HepG2 (cell line): ENCODE results near the gene AURKA. TPM values are rescaled to one million over a fixed set of nuclear protein-coding genes. Genes with fewer than 3 reads are reported as not detected.

Experiments used
- BATF2 ChIP-seq: sonication (generic); formaldehyde crosslinking; IDR thresholded peaks from 2 replicates; pipeline ENCODE4 v1.8.0; 2022; ENCODE audit warnings: mild to moderate bottlenecking, missing genetic modification reagents, moderate library complexity
- DDIT3 ChIP-seq: sonication (generic); formaldehyde crosslinking; IDR thresholded peaks from 2 replicates; pipeline ENCODE4 v1.4.0; 2020; ENCODE audit warnings: mild to moderate bottlenecking, missing genetic modification reagents
- EHMT2 ChIP-seq: fragments of 200-600 bp; sonication (generic); IDR thresholded peaks from 2 replicates; pipeline ENCODE4 v1.7.0; 2017; ENCODE audit warnings: antibody characterized with exemption, low read depth, low read length, borderline replicate concordance
- FUBP1 ChIP-seq: sonication (generic); formaldehyde crosslinking; IDR thresholded peaks from 2 replicates; pipeline ENCODE4 v1.5.1; 2020; ENCODE audit warnings: missing genetic modification reagents, mild to moderate bottlenecking, borderline replicate concordance
- GATA4 ChIP-seq: sonication (generic); IDR thresholded peaks from 2 replicates; pipeline ENCODE4 v1.6.1; 2016; ENCODE audit warnings: antibody characterized with exemption, low read depth, borderline replicate concordance
- GMEB1 ChIP-seq: sonication (generic); formaldehyde crosslinking; IDR thresholded peaks from 2 replicates; pipeline ENCODE4 v1.5.1; 2020; ENCODE audit warnings: missing genetic modification reagents, mild to moderate bottlenecking, borderline replicate concordance
- KAT2B ChIP-seq: fragments of 150-350 bp; IDR thresholded peaks from 2 replicates; pipeline ENCODE4 v1.6.1; 2014; ENCODE audit warnings: low read depth, low read length, borderline replicate concordance
- KLF16 ChIP-seq, 2 experiments: sonication (generic) in 1 of 2; formaldehyde crosslinking in 1 of 2; IDR thresholded peaks; 2 replicates each; pipeline versions ENCODE4 v1.6.1 to v1.8.0; 2016 to 2023; ENCODE audit warnings: missing genetic modification reagents in 2 of 2, missing compliant biosample characterization in 1 of 2
- MIER2 ChIP-seq: IDR thresholded peaks from 2 replicates; pipeline ENCODE4 v1.6.1; 2016; ENCODE audit warnings: missing biosample characterization, missing genetic modification reagents
- MTERF4 ChIP-seq: sonication (generic); formaldehyde crosslinking; IDR thresholded peaks from 2 replicates; pipeline ENCODE4 v1.8.0; 2023; ENCODE audit warnings: mild to moderate bottlenecking, missing genetic modification reagents
- PAWR ChIP-seq: sonication (generic); formaldehyde crosslinking; IDR thresholded peaks from 2 replicates; pipeline ENCODE4 v1.4.0; 2020; ENCODE audit warnings: missing genetic modification reagents, mild to moderate bottlenecking, borderline replicate concordance
- POLR2AphosphoS2 ChIP-seq: IDR thresholded peaks from 2 replicates; pipeline ENCODE4 v1.6.1; 2011; ENCODE audit warnings: low read depth, low read length, improper control_type of control experiment
- PRDM15 ChIP-seq: sonication (generic); formaldehyde crosslinking; IDR thresholded peaks from 2 replicates; pipeline ENCODE4 v1.4.0; 2020; ENCODE audit warnings: missing genetic modification reagents
- REPIN1 ChIP-seq: sonication (generic); formaldehyde crosslinking; IDR thresholded peaks from 2 replicates; pipeline ENCODE4 v1.8.0; 2022; ENCODE audit warnings: missing genetic modification reagents, low read depth, mild to moderate bottlenecking, borderline replicate concordance
- SIX4 ChIP-seq: sonication (generic); formaldehyde crosslinking; IDR thresholded peaks from 2 replicates; pipeline ENCODE4 v1.4.0; 2020; ENCODE audit warnings: missing genetic modification reagents
- SSRP1 ChIP-seq: IDR thresholded peaks from 2 replicates; pipeline ENCODE4 v1.6.1; 2016; ENCODE audit warnings: control low read depth
- ZMAT3 ChIP-seq: sonication (generic); formaldehyde crosslinking; conservative IDR thresholded peaks from 2 replicates; pipeline ENCODE4 v1.7.0; 2021; ENCODE audit warnings: missing genetic modification reagents
- ZNF274 ChIP-seq: sonication (generic); formaldehyde crosslinking; IDR thresholded peaks from 2 replicates; pipeline ENCODE4 v1.5.1; 2020; ENCODE audit warnings: mild to moderate bottlenecking, missing genetic modification reagents
- ZNF431 ChIP-seq: sonication (generic); formaldehyde crosslinking; IDR thresholded peaks from 2 replicates; pipeline ENCODE4 v1.9.0; 2022; ENCODE audit warnings: missing genetic modification reagents, low read depth, mild to moderate bottlenecking, borderline replicate concordance
- polyA plus RNA-seq, 8 experiments: library from polyadenylated mRNA; depleted of rRNA in 3 of 8; stranded (reverse) in 7 of 8; unstranded in 1 of 8; fragments of >200 nt; fragmentation: Illumina TruSeq in 4 of 8; extraction: Trizol in 4 of 8; gene quantifications; 2 replicates each; pipeline versions ENCODE4 v1.2.1 to v1.2.3, GENCODE V29; 2011 to 2016; ENCODE audit warnings: low read depth in 4 of 8, missing spikeins in 1 of 8, mixed read lengths in 1 of 8; ENCODE audit not compliant: insufficient read depth in 1 of 8
- total RNA-seq, 5 experiments: library from RNA; depleted of rRNA; stranded (reverse); fragments of >200 nt; fragmentation: Illumina TruSeq; extraction: Trizol; gene quantifications; 2 replicates each; pipeline ENCODE4 v1.2.3, GENCODE V29; 2016; ENCODE audit warnings: low read depth in 1 of 5

Gene AURKA
- total and polyA plus RNA-seq, 2 of the 13 experiments (the other 11 are each of a cell fraction or from before 2014, with no cell fraction given) = 96.4 to 224 TPM

- TF ChIP-seq ZNF431 (CRISPR knock-in tag) (peak; percentile 96), PAWR (CRISPR knock-in tag) (peak; percentile 50; the same call in 1 of the 2 replicates), BATF2 (CRISPR knock-in tag) (peak; percentile 85), GMEB1 (CRISPR knock-in tag) (peak; percentile 100), ZNF274 (CRISPR knock-in tag) (peak; percentile 94), EHMT2 (no peak; the same call in 1 of the 2 replicates), SSRP1 (peak; percentile 91), ZMAT3 (peak; percentile 95), KAT2B (peak; percentile 73; the same call in 1 of the 2 replicates), DDIT3 (CRISPR knock-in tag) (peak; percentile 50; the same call in 1 of the 2 replicates), GATA4 (peak; percentile 67; the same call in 1 of the 2 replicates), POLR2AphosphoS2 (peak; percentile 97), MTERF4 (CRISPR knock-in tag) (0 out of 2 replicates have a peak, but pooled peaks have one; percentile 20), FUBP1 (CRISPR knock-in tag) (peak; percentile 46; the same call in 1 of the 2 replicates), MIER2 (CRISPR knock-in tag) (peak; percentile 90), KLF16 (CRISPR knock-in tag; IDR thresholded peaks at IDR 0.05) (peak; percentile 91 to 99; a peak in 3 of 4 replicates), PRDM15 (peak; percentile 76), SIX4 (CRISPR knock-in tag) (peak; percentile 90), REPIN1 (peak; percentile 99)
These were observed at the start of gene AURKA, which contains the start of gene CSTF1 (continued) for GRCh38 chr20:56392132-56392880.
